Measurements from ENCODE around the gene NRL.
A peak's percentile ranks its signal among the peaks of the same experiment; 100 is the strongest.

The NRL gene

DNA sequence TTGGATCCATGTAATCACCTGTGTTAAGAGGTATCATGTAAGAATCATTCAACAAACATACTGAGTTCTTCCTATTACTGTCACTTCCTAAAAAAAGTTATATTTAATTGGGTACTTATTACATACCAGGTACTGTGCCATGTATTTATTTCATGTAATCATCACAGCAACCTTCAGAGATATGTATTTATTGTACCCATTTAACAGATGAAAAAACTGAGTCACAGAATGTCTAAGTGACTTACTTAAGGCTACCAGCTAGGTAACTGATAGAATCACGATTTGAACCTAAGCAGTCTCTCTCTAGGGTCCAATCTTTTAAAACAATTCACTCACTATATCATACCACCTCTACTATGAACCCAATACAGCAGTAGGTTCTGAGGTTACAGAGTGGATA is 29.7 kb upstream of the NRL start:
- no peak for DNase-seq (ENCODE audit: low spot score)

DNA sequence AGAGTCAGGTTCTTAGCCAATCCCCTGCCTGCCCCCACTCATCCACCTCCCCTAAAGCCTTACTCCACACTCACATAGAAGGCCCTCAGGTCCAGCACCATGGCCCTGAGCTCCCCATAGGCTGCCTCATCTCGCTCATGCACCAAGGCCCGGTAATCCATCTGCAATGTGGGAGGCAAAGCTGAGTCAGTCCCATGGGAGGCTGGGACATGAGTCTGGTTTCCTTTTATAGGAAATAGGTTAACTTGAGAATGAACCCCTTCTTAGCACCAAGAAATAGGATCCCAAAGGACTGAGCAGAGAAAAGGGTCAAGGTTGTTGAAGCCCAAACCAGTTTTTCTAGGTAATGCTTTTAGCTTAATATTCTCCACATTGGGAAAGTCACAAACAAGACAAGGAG is 28.8 kb upstream of the NRL start:
- no peak for DNase-seq (ENCODE audit: low spot score)

DNA sequence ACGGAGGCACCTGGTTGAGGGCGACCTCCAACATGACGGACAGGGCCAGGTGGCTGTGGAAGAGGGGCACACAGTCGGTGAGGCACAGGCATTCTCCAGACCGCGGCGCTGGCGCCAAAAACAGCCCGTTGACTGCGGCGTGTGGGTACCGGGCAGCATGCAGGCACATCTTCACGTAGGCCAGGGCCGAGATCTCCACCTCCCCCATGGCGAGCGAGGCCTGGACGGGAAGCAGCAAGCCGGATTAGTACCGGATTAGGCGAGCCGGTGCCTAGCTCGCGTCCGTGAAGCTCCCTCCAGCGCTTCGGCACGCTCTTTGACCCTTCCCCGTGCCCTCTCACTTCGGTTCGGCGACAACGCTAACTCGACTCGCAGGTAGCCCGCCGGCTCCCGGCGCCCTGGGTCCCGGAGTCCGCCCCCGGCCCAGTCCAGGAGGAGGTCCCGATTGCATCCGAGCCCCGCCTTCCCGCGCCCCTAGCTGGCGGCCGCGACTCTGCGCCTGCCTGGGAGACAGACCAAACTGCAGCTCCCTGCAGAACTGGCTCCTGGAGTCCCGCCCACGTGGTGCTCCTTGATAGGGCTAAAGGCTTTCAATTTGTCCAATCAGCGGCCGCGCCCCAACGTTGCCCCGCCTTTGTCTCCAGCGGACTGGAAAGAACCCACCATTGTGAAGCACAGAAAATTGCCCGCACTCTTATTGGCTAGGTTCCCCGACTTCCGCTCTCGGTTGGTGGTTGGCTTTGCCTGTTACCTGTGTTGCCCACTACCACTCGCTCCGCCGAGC is 26.5 kb upstream of the NRL start, which contains the start of gene EMC9:
Gene EMC9, minus strand, starts transcription at position 495 of the 784 bp plus-strand sequence. Its CDS starts 287 bp downstream, at position 208.
- DNase-seq (ENCODE audit: low spot score): peak; percentile 100

DNA sequence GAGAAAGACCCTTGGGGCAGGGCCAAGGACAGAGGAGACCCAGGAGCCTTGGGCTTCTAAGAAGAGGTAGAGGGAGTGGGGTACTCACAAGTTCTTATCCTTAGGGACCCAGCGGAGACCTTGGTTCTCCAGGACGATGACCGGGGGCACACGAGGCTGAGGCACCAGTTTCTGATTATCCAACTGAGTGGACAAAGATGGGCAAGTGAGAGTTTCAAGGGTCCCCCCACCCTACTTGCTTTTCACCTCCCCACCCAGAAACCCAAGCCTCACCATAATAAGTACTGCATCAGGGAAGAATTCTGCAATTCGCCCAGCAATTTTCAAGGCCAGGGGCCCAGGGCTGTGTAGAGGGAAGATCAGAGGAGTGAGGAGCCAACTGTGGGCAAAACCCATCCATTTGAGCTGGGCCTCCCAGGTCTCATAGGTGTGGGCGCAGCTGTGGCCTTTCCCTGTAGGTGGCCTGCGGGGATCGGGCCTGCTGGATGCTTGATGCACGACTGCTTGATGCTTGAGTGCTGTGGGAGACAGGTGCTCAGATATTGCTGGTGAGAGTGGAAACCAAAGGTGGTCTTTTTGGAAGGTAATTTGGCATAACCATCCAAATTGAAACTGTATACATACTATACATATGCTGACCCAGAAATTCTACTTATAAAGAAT is 24.7 kb upstream of the NRL start:
- no peak for DNase-seq (ENCODE audit: low spot score)

DNA sequence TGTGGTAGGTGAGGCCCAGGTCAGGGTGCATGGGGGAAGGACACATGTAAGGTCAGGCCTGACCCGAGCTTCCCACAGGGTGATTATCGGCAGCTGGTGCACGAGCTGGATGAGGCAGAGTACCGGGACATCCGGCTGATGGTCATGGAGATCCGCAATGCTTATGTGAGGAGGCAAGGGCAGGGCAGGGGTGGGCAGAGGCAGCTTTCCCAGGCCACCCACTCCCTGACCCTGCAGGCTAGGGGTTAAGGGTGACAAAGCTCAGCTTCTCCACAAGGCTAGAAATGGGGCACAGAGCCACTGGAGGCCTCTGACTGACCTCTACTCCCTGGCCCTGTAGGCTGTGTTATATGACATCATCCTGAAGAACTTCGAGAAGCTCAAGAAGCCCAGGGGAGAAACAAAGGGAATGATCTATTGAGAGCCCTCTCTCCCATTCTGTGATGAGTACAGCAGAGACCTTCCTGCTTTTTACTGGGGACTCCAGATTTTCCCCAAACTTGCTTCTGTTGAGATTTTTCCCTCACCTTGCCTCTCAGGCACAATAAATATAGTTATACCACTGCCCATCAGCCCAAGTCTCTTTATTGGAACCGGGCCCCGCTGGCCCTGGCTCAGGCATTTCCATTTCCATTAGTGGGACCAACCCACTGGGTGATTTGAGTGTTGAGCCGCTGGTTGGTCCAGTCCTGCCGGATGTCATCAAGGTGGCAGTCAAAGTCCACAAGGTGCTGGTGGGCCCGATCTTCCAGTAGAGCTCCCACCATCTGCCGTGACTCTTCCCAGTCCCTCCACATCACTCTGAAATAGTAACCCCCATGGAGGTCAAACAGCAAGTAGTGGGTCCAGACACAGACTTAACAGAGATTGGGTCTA is 23.9 kb upstream of the NRL start:
- no peak for DNase-seq (ENCODE audit: low spot score)

DNA sequence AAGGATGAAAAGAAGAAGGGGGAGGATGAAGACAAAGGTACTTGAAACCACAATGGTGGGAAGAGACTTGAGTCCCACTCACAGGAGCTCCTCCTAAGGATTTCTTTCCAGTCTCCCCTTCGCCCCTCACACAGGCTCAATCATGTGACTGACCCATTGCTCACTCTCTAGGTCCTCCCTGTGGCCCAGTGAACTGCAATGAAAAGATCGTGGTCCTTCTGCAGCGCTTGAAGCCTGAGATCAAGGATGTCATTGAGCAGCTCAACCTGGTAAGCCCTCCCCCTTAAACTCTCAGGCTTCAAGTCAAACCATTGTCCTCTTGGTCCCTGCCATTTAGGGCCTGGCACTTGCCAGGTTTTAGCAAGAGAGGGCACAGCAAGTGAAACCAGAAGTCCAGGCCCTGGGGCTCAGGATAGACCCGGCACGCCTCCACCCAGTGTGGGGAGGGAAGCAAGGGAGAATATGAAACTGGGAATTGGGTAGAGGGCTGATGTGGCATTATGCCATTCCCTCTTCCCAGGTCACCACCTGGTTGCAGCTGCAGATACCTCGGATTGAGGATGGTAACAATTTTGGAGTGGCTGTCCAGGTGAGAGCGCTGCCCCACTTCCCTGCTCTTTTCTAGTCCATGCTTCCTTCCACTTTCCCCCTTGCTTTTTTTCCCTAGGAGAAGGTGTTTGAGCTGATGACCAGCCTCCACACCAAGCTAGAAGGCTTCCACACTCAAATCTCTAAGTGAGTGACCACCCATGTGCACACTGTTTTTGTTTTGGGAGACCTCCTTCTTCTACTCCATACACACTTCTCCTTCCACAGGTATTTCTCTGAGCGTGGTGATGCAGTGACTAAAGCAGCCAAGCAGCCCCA is 23.0 kb upstream of the NRL start:
- no peak for DNase-seq (ENCODE audit: low spot score)

DNA sequence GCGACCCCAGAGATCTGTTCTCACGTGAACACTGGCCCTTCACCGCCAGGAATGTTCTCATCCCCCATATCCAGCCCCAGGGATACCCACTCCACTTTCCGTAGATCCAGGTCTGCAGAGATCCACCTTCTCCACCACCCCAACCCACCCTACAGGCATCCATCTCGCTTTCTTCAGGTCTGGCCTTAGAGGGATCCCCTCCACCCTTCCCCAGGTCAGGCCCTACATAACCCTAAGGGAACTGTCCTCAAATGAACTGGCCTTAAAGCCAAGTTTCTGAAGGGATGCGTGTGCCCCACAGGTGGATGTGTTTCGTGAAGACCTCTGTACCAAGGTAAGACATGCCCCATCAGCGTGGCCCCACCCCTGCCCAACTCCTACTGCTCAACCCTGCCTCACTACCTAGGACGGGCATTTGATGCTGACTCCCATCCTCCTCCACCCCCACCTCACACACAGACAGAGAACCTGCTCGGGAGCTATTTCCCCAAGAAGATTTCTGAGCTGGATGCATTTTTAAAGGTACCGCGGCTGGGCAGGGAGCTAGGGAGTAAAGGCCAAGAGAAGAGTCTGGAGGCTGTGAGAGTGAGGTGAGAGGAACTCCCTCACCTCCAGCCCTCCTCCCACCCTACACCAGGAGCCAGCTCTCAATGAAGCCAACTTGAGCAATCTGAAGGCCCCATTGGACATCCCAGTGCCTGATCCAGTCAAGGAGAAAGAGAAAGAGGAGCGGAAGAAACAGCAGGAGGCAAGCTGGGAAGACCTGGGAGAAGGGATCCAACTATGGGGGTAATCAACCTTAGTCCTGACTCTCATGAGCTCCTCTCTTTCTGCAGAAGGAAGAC is 22.2 kb upstream of the NRL start:
- DNase-seq (ENCODE audit: low spot score): no peak

DNA sequence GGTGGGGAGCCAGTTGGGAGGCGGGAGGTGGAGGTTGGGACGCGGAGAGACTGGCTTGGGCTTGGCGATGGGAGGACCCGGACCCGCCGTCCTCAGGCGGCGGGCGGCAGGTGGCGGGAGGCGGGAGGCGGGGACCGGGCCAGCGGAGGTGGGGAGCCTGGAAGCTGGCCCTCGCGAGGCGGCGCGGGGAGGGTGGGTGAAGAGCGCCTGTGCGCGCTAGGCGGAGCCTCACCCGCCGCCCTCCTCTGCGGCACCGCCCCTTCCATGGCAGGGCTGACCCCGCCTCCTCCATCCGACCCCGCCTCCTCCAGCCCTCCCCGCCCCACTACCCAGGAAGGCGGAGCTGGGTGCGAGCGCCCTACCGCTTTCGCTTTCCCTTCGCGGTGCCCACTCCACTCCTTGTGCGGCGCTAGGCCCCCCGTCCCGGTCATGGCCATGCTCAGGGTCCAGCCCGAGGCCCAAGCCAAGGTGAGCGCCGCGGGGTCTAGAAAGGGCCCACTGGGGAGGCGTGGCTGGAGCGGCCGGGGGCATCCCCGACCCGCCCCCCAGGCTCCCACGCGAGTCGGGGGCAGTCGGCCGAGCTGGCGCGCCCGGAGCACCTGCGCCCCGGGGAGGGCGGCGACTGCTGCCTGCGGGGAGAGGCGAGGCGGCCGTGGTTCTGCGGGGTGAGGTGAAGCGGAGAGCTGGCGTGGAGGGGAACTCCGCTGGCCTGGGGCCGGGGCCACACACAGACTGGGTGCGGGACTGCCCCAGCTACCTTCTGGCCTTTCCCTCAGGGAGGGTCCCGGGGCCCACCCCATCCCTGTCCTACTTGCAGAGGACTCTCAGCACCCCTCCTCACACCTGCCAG is 21.3 kb upstream of the NRL start, which contains the start of gene PSME1:
Gene PSME1, plus strand, starts transcription at position 361 of the 850 bp plus-strand sequence. Its CDS starts 69 bp downstream, at position 430.
- DNase-seq (ENCODE audit: low spot score): peak; percentile 97

DNA sequence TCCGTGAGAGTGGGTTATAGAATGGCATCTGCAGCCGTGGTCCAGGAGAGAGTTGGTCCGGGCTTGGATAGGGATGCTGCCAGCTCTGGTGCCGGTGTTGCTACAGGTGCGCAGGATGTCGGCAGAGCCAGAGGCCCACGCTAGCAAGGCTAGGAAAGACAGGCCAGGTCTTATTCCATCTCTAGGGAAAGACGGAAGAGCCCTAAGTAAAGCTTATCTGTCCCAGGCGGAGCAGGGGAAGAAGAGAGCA is 20.8 kb upstream of the NRL start:
- no peak for DNase-seq (ENCODE audit: low spot score)

DNA sequence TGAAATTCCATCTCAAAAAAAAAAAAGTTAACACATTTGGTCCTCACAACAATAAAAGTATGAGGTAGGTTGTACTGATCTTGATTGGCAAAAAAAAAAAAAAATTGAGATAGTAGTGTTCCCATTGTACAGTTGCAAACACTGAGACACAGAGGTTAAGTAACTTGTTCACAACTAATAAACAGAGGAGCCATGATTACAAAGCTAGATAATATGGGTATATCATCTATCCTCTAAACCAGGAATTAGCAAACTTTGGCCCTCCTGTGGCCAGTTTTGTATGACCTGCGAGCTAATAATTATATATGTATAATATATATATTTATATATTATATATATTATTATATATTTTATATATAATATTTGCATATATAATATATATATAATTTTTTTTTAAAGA is 19.0 kb upstream of the NRL start:
- no peak for DNase-seq (ENCODE audit: low spot score)

DNA sequence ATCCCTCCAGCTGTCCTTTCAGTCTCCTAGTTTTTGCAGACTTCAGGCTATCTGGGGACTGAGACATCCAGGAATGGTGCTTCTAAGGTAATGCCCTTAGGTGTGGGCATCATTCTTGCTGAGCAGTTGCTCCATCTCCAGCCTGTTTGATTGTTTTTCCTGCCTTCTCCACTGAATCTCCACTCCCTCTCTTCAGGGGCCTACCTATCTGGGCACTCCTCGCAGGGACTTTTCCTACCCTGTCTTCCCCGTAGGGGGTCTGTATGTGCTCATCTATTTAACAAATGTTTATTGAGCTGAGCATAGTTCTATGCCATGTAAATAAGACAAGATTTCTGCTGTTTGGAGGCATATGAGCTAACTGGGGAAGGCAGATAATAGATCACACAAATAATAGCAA is 18.2 kb upstream of the NRL start:
- DNase-seq (ENCODE audit: low spot score): no peak

DNA sequence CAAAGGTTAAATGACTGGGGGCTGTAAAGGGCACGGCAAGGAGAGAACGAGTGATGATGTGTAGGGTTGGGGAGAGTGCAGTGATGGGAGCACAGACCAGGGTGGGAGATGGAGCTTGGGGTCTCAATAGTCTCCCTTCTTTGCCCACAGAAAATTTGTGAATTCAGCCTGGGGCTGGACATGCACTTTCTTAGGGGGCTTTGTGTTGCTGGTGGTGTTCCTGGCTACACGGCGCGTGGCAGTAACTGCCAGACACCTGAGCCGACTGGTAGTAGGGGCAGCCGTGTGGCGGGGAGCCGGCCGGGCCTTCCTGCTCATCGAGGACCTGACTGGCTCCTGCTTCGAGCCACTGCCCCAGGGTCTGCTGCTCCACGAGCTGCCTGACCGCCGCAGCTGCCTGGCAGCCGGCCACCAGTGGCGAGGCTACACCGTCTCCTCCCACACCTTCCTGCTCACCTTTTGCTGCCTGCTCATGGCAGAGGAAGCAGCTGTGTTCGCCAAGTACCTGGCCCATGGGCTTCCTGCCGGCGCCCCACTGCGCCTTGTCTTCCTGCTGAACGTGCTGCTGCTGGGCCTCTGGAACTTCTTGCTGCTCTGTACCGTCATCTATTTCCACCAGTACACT is 17.4 kb upstream of the NRL start:
- no peak for DNase-seq (ENCODE audit: low spot score)

DNA sequence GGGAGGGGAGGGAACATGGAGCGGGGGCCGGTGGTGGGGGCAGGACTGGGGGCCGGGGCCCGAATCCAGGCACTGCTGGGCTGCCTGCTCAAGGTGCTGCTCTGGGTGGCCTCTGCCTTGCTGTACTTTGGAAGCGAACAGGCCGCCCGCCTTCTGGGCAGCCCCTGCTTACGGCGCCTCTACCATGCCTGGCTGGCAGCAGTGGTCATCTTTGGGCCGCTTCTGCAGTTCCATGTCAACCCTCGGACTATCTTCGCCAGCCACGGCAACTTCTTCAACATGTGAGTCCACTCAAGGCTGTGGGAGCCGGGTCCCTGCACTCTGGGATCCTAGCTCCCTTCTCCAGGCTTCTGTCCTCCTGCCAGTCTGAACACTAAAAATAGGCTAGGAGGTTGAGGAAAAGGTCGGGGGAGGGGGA is 16.8 kb upstream of the NRL start:
- DNase-seq (ENCODE audit: low spot score): no peak

DNA sequence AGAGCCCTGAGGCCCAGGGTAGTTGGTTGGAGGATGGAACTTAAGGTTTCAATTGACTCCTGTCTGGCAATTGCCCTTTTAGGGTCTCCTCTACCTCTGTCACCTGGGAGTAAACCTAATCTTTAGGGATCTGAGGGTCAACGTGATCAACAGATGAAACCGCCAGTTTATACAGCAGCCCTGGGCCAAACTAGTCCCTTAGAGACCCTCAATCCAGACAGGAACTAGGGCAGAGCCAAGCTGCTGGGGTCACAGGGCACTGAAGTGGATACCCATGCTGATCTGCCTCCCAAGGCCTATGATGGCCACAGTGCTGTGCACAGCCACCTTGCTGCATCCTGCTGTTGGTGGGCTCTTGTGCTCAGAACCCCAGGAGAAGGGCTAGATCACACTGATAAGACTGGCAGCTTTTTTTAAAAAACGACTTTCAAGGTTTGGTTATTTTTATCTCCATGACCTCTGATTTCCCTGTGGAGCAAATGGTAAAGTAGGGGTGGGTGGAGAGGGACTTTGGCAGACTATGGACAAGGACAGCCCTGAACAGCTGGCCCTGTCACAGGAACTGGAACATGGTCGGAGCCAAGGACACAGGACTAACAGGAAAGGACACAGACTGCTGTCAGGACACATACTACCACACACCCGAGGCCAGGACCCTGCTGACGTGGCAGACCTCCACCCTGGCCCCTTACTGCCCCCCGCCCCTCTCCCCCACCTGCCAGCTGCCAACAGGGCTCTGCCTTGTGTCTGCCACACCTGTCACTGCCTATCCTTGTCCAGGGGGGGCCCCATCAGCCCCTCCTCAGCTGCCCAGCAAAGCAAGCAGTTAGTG is 16.2 kb upstream of the NRL start:
- DNase-seq (ENCODE audit: low spot score): no peak

DNA sequence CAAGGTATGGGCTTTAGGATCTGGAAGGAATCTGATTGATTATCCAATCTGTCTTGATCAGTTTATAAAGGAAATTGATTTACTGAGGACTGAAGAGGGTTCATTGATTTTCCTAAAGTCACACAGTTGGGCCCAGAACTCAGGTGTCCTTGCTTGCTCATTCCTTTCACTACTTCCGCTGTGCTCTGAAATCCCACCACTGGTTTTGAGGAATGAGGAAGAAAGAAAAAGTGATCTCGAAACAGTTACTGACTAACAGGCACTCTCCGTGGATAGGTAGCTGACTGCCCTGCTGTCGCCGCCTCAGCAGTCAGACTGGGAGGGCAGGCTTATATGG is 15.6 kb upstream of the NRL start, which contains the start of gene FITM1:
Gene FITM1, plus strand, starts transcription at position 280 of the 337 bp plus-strand sequence. CDS start 905 bp downstream, outside the sequence.
- DNase-seq (ENCODE audit: low spot score): no peak

DNA sequence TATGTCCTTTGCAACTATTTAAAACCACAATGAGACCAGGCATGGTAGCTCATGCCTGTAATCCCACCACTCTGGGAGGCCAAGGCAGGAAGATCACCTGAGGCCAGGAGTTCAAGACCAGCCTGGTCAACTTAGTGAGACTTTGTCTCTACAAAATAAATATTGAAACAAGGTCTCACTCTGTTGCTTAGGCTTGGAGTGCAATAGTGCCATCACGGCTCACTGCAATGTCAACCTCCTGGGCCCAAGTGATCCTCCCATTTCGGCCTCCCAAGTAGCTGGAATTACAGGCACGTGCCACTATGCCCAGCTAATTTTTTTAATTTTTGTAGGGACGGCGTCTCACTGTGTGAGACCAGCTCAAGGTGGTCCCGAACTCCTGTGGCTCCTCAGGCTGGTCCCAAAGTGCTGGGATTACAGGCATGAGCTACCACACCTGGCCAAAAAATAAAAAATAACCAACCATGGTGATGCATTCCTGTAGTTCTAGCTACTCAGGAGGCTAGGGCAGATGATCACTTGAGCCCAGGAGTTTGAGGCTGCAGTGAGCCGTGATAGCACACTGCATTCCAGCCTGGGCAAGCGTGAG is 14.8 kb upstream of the NRL start:
- DNase-seq (ENCODE audit: low spot score): no peak

DNA sequence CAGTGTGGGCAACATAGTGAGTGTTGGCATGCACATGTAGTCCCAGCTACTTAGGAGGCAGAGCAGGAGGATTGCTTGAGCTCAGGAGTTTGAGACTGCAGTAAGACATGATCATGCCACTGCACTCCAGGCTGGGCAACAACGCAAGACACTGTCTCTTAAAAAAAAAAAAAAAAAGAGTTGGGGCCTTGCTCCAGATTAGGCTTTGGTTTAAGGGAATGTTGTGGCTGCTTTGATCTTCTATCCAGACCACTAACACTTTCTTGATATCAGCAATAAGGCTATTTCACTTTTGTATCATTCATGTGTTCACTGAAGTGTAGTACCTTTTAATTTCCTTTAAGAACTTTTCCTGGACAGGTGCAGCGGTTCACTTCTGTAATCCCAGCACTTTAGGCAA is 12.9 kb upstream of the NRL start:
- DNase-seq (ENCODE audit: low spot score): no peak

DNA sequence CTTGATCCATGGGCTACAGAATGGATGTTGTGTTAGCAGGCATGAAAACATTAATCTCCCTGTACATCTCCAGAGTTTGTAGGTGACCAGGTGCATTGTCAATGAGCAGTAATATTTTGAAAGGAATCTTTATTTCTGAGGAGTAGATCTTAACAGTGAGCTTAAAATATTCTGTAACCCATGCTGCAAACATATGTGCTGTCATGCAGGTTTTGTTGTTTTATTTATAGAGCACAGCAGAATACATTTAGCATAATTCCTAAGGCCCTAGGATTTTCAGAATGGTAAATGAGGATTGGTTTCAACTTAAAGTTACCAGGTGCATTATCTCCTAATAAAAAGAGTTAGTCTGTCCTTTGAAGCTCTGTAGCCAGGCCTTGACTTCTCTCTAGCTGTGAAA is 12.2 kb upstream of the NRL start:
- no peak for DNase-seq (ENCODE audit: low spot score)
